HepG2 (cell line): ENCODE results near the gene ABCB4. TPM values are rescaled to one million over a fixed set of nuclear protein-coding genes. Genes with fewer than 3 reads are reported as not detected.
A peak's percentile ranks its signal among the peaks of the same experiment; 100 is the strongest.

ENCODE experiments used
- ATAC-seq: fragments of 200-7000 bp; cut with Tn5 transposase; 3 replicates; pipeline ENCODE4 v1.9.1; 2020; ENCODE audit warnings: mild to moderate bottlenecking, moderate library complexity
- BruUV-seq: library from RNA; stranded (reverse); fragments of 400-500 nt; replicated peaks from 2 replicates; lab custom pipeline; 2021; lab: Mats Ljungman, UMichigan
- CTCF ChIA-PET: fragments of 300-600 bp; formaldehyde crosslinking; extraction: SDS; loops from one replicate; lab custom pipeline; 2021; ENCODE audit warnings: low total read pairs, inconsistent platforms, low intra/inter-chr PET ratio; lab: Yijun Ruan, JAX
- POLR2A ChIA-PET: fragments of 350-600 bp; sonication (Branson Sonifier 250); formaldehyde crosslinking; loops from one replicate; lab custom pipeline; 2020; ENCODE audit warnings: antibody characterized with exemption, inconsistent platforms; lab: Yijun Ruan, JAX
- DNase-seq: peaks from one replicate; pipeline ENCODE4 v3.0.0-alpha.2; 2015; ENCODE audit warnings: low spot score
- FAIRE-seq: peaks from 3 replicates; lab custom pipeline; 2011; peaks lifted over from hg19 to GRCh38; lab: Jason Lieb, UNC
- H2AFZ ChIP-seq: one replicate; pipeline ENCODE4 v1.6.1; 2011; ENCODE audit warnings: low read length, inconsistent platforms
- H3K27ac ChIP-seq: fragments of 300-600 bp; 3 replicates; pipeline ENCODE4 v1.8.0; 2011; ENCODE audit warnings: mixed run types, mild to moderate bottlenecking, mixed read lengths, low read length, inconsistent platforms; ENCODE audit not compliant: insufficient read depth; ENCODE audit errors: extremely low read length
- H3K27me3 ChIP-seq, 2 experiments: fragments of 200-600 bp in 1 of 2; 2 replicates in 1 of 2; 3 replicates in 1 of 2; pipeline versions ENCODE4 v1.6.0 to v1.8.0; 2011; ENCODE audit warnings: low read length in 2 of 2, mild to moderate bottlenecking in 2 of 2, moderate library complexity in 2 of 2, inconsistent platforms in 1 of 2; ENCODE audit not compliant: insufficient read depth in 2 of 2, control insufficient read depth in 1 of 2
- H3K36me3 ChIP-seq, 2 experiments: fragments of 200-600 bp in 1 of 2; replicated peaks in 1 of 2; 2 replicates in 1 of 2; 3 replicates in 1 of 2; pipeline versions ENCODE4 v1.5.1 to v1.8.0; 2011; ENCODE audit warnings: low read length in 2 of 2, inconsistent platforms in 1 of 2; ENCODE audit not compliant: insufficient read depth in 2 of 2, control insufficient read depth in 1 of 2
- H3K4me1 ChIP-seq: 2 replicates; pipeline ENCODE4 v1.5.1; 2012; ENCODE audit warnings: low read length, inconsistent platforms; ENCODE audit not compliant: insufficient read depth
- H3K4me2 ChIP-seq: 2 replicates; pipeline ENCODE4 v1.6.0; 2011; ENCODE audit warnings: low read depth, low read length, inconsistent platforms
- H3K4me3 ChIP-seq, 3 experiments: fragments of 200-600 bp in 1 of 3; sonication (generic), shearing (Covaris generic) in 1 of 3; replicated peaks in 1 of 3; 2 replicates each; pipeline ENCODE4 v1.5.1; 2011 to 2016; ENCODE audit warnings: low read length in 3 of 3, inconsistent platforms in 2 of 3, low read depth in 2 of 3, mild to moderate bottlenecking in 2 of 3, control low read depth in 1 of 3, mixed read lengths in 1 of 3; ENCODE audit not compliant: insufficient read depth in 1 of 3
- H3K79me2 ChIP-seq: one replicate; pipeline ENCODE4 v1.6.1; 2011; ENCODE audit warnings: low read length, inconsistent platforms; ENCODE audit not compliant: insufficient read depth
- H3K9ac ChIP-seq: 2 replicates; pipeline ENCODE4 v1.6.0; 2011; ENCODE audit warnings: mild to moderate bottlenecking, low read depth, low read length, inconsistent platforms; ENCODE audit not compliant: insufficient read depth
- H3K9me3 ChIP-seq: 2 replicates; pipeline ENCODE4 v1.5.1; 2012; ENCODE audit warnings: mild to moderate bottlenecking, low read length
- H4K20me1 ChIP-seq: 2 replicates; pipeline ENCODE4 v1.6.0; 2011; ENCODE audit warnings: inconsistent platforms, mild to moderate bottlenecking, low read length, moderate library complexity; ENCODE audit not compliant: insufficient read depth
- CCDC6 ChIP-seq: sonication (generic); formaldehyde crosslinking; IDR thresholded peaks from 2 replicates; pipeline ENCODE4 v1.8.1; 2022; ENCODE audit warnings: mild to moderate bottlenecking, missing genetic modification reagents, moderate library complexity
- CREB1 ChIP-seq, 2 experiments: fragments of 450-650 bp in 1 of 2; IDR thresholded peaks; 2 replicates each; pipeline ENCODE4 v1.6.1; 2016 to 2017; ENCODE audit warnings: control low read depth in 1 of 2, mild to moderate bottlenecking in 1 of 2, missing compliant biosample characterization in 1 of 2, missing genetic modification characterization in 1 of 2
- CTCF ChIP-seq: sonication (generic); formaldehyde crosslinking; IDR thresholded peaks from 2 replicates; pipeline ENCODE4 v1.5.0; 2020; ENCODE audit warnings: mild to moderate bottlenecking, missing genetic modification reagents, moderate library complexity
- KAT7 ChIP-seq: IDR thresholded peaks from 2 replicates; pipeline ENCODE4 v1.6.1; 2018; ENCODE audit warnings: borderline replicate concordance, missing compliant biosample characterization
- ZBTB20 ChIP-seq: sonication (generic); formaldehyde crosslinking; IDR thresholded peaks from 2 replicates; pipeline ENCODE4 v1.8.1; 2023; ENCODE audit warnings: missing genetic modification reagents, low read depth, mild to moderate bottlenecking, borderline replicate concordance
- ZNF142 ChIP-seq: sonication (generic); formaldehyde crosslinking; IDR thresholded peaks from 2 replicates; pipeline ENCODE4 v1.4.0; 2020; ENCODE audit warnings: missing genetic modification reagents
- ZNF768 ChIP-seq: sonication (generic); formaldehyde crosslinking; IDR thresholded peaks from 2 replicates; pipeline ENCODE4 v1.4.0; 2020; ENCODE audit warnings: missing genetic modification reagents
- ZNF883 ChIP-seq: sonication (generic); formaldehyde crosslinking; IDR thresholded peaks from 2 replicates; pipeline ENCODE4 v1.5.1; 2020; ENCODE audit warnings: mild to moderate bottlenecking, missing genetic modification reagents; ENCODE audit errors: not compliant biosample characterization
- WGBS: methylation state at CpG from one replicate; pipeline ENCODE4 v1.1.6; 2017; ENCODE audit warnings: low lambda C conversion rate; 5-methylcytosine and 5-hydroxymethylcytosine counted together
- in situ Hi-C: cut with HindIII; loops from 2 replicates; pipeline ENCODE4 v1.10.0; 2017; ENCODE audit warnings: low pct_unique_long_range_greater_than_20kb; ENCODE audit not compliant: extremely low pct_ligation_motif_present
- intact Hi-C: fragments of 100-400 bp; cut with micrococcal nuclease; formaldehyde crosslinking; loops from one replicate; pipeline ENCODE4 v1.10.0; 2022; ENCODE audit not compliant: unreplicated experiment
- polyA plus RNA-seq, 8 experiments: library from polyadenylated mRNA; depleted of rRNA in 3 of 8; stranded (reverse) in 7 of 8; unstranded in 1 of 8; fragments of >200 nt; fragmentation: Illumina TruSeq in 4 of 8; extraction: Trizol in 4 of 8; gene quantifications; 2 replicates each; pipeline versions ENCODE4 v1.2.1 to v1.2.3, GENCODE V29; 2011 to 2016; ENCODE audit warnings: low read depth in 4 of 8, missing spikeins in 1 of 8, mixed read lengths in 1 of 8; ENCODE audit not compliant: insufficient read depth in 1 of 8
- total RNA-seq, 5 experiments: library from RNA; depleted of rRNA; stranded (reverse); fragments of >200 nt; fragmentation: Illumina TruSeq; extraction: Trizol; gene quantifications; 2 replicates each; pipeline ENCODE4 v1.2.3, GENCODE V29; 2016; ENCODE audit warnings: low read depth in 1 of 5

The ABCB4 gene
- total and polyA plus RNA-seq, 2 of the 13 experiments (the other 11 are each of a cell fraction or from before 2014, with no cell fraction given) = 18.0 to 32.4 TPM

- in situ Hi-C loops (no loop called here), intact Hi-C loops (no loop called here)
- Histone ChIP-seq H3K9ac (no peak overlapping the region), H3K9me3 (no peaks in the 10 kb centered on the region), H3K36me3 (no peaks in the 10 kb centered on the region), H4K20me1 (no peaks in the 10 kb centered on the region), H3K4me1 (peaks cover 58% of the 10 kb centered on the region), H3K4me2 (no peak overlapping the region), H3K27ac (no peak overlapping the region), H3K27me3 (no peaks in the 10 kb centered on the region), H3K4me3 (no peak overlapping the region), H2AFZ (no peak overlapping the region), H3K79me2 (no peaks in the 10 kb centered on the region)
- FAIRE-seq = no peak
- POLR2A ChIA-PET = interaction anchor here (0.9 kb wide), 1 partner anchor 15 kb away, joined by 3 read pairs; no protein-coding TSS in a partner anchor
- no peak for TF ChIP-seq CCDC6 (CRISPR knock-in tag)
- TF ChIP-seq CREB1 (IDR thresholded peaks at IDR 0.05) = no peak
- 0 out of 2 replicates have a peak, but pooled peaks have one; percentile 8 for TF ChIP-seq CREB1 (CRISPR knock-in tag; IDR thresholded peaks at IDR 0.05)
- TF ChIP-seq KAT7 (CRISPR knock-in tag) = no peak
- peak; percentile 67; the same call in 1 of the 2 replicates for TF ChIP-seq ZNF768
- DNase-seq = no peak
- WGBS = 86% methylated on average over 2 of the region's 2 CpGs
- ATAC-seq = no peak
- BruUV-seq = no TSS peak
- CTCF ChIA-PET = no interaction called here
Measured at GRCh38 chr7:87480386-87480785, 4.9 kb upstream of the ABCB4 start.

- Histone ChIP-seq H3K4me1 (peaks cover 59% of the 10 kb centered on the region), H3K36me3 (no peaks in the 10 kb centered on the region), H3K27me3 (no peaks in the 10 kb centered on the region; a peak in 1 of 5 replicates), H3K4me3 (no peak overlapping the region), H3K27ac (no peak overlapping the region), H4K20me1 (no peaks in the 10 kb centered on the region), H3K9me3 (no peaks in the 10 kb centered on the region), H3K4me2 (no peak overlapping the region), H3K9ac (no peak overlapping the region), H2AFZ (no peak overlapping the region), H3K79me2 (peaks cover 3% of the 10 kb centered on the region)
- ChIA-PET CTCF (no interaction called here), POLR2A (interaction anchor here (0.9 kb wide), 1 partner anchor 15 kb away, joined by 3 read pairs; no protein-coding TSS in a partner anchor)
- intact Hi-C loops (loop anchor here (10.0 kb wide), 2 partner anchors 115 to 135 kb away; partner anchors contain the start of gene CROT), in situ Hi-C loops (no loop called here)
- no peak for FAIRE-seq
- ATAC-seq = no peak
- no TSS peak for BruUV-seq
- WGBS = 92% methylated on average over 2 of the region's 2 CpGs
- TF ChIP-seq ZBTB20 (CRISPR knock-in tag) (no peak), ZNF142 (CRISPR knock-in tag) (no peak), CTCF (CRISPR knock-in tag) (no peak), ZNF883 (CRISPR knock-in tag) (no peak)
- DNase-seq = no peak
Measured at GRCh38 chr7:87479951-87480350, 4.5 kb upstream of the ABCB4 start.
